HEK293 (cell line): ENCODE results near the gene BRCA2.
"Not testable (repeated sequence)": the region's sequence is repeated elsewhere in the genome, so short reads cannot be mapped to it uniquely, and the experiment has no call there.

ENCODE experiments used
- FEZF1 ChIP-seq: fragments of 450-650 bp; formaldehyde crosslinking; IDR thresholded peaks from 2 replicates; pipeline ENCODE4 v1.5.1; 2016; ENCODE audit warnings: missing biosample characterization, missing genetic modification characterization
- TCF7L2 ChIP-seq: IDR thresholded peaks from 2 replicates; pipeline ENCODE4 v1.6.1; 2011; ENCODE audit warnings: low read depth, mild to moderate bottlenecking, inconsistent platforms, low read length, moderate library complexity, borderline replicate concordance
- ZFHX2 ChIP-seq: fragments of 450-650 bp; formaldehyde crosslinking; conservative IDR thresholded peaks from 2 replicates; pipeline ENCODE4 v1.5.1; 2016; ENCODE audit warnings: missing biosample characterization, missing genetic modification characterization
- ZNF426 ChIP-seq: fragments of 450-650 bp; formaldehyde crosslinking; IDR thresholded peaks from 2 replicates; pipeline ENCODE4 v1.5.1; 2017; ENCODE audit warnings: missing biosample characterization, missing genetic modification characterization, mild to moderate bottlenecking, inconsistent platforms, moderate library complexity
- ZNF549 ChIP-seq: fragments of 450-650 bp; IDR thresholded peaks from 2 replicates; pipeline ENCODE4 v1.5.1; 2018; ENCODE audit warnings: missing biosample characterization, missing genetic modification characterization, mild to moderate bottlenecking, inconsistent platforms, moderate library complexity
- TF ChIP-seq, protein P1 (sequence below): fragments of 450-650 bp; formaldehyde crosslinking; IDR thresholded peaks from 2 replicates; pipeline ENCODE4 v1.5.1; 2016; ENCODE audit warnings: missing biosample characterization, missing genetic modification characterization
- TF ChIP-seq, protein P2 (sequence below): IDR thresholded peaks from 2 replicates; pipeline ENCODE4 v1.6.1; 2011; ENCODE audit warnings: mild to moderate bottlenecking, low read depth, low read length, borderline replicate concordance
- TF ChIP-seq, protein P3 (sequence below): fragments of 450-650 bp; IDR thresholded peaks from 2 replicates; pipeline ENCODE4 v1.5.1; 2018; ENCODE audit warnings: missing biosample characterization, missing genetic modification characterization
- TF ChIP-seq, protein P4 (sequence below): fragments of 450-650 bp; IDR thresholded peaks from 2 replicates; pipeline ENCODE4 v1.5.1; 2018; ENCODE audit warnings: missing biosample characterization, mild to moderate bottlenecking, missing genetic modification characterization

DNA sequence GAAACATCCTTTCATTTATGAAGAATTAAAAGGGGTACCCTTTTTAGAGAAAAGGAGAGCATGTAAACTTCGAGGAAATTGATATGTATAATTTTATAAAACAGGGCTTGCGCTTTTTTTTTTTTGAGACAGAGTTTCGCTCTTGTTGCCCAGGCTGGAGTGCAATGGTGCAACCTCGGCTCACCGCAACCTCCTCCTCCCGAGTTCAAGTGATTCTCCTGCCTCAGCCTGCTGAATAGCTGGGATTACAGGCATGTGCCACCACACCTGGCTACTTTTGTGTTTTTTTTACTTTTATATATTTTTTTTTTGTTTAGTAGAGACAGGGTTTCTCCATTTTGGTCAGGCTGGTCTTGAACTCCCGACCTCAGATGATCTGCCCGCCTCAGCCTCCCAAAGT lies 40.6 kb downstream of the BRCA2 start:
- TF ChIP-seq, protein P1, sequence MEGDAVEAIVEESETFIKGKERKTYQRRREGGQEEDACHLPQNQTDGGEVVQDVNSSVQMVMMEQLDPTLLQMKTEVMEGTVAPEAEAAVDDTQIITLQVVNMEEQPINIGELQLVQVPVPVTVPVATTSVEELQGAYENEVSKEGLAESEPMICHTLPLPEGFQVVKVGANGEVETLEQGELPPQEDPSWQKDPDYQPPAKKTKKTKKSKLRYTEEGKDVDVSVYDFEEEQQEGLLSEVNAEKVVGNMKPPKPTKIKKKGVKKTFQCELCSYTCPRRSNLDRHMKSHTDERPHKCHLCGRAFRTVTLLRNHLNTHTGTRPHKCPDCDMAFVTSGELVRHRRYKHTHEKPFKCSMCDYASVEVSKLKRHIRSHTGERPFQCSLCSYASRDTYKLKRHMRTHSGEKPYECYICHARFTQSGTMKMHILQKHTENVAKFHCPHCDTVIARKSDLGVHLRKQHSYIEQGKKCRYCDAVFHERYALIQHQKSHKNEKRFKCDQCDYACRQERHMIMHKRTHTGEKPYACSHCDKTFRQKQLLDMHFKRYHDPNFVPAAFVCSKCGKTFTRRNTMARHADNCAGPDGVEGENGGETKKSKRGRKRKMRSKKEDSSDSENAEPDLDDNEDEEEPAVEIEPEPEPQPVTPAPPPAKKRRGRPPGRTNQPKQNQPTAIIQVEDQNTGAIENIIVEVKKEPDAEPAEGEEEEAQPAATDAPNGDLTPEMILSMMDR = not testable (repeated sequence)
- TF ChIP-seq ZFHX2 (tag by site-specific recombination); FEZF1; ZNF549; TCF7L2; ZNF426 (tag by site-specific recombination): not testable (repeated sequence)
- TF ChIP-seq, protein P2, sequence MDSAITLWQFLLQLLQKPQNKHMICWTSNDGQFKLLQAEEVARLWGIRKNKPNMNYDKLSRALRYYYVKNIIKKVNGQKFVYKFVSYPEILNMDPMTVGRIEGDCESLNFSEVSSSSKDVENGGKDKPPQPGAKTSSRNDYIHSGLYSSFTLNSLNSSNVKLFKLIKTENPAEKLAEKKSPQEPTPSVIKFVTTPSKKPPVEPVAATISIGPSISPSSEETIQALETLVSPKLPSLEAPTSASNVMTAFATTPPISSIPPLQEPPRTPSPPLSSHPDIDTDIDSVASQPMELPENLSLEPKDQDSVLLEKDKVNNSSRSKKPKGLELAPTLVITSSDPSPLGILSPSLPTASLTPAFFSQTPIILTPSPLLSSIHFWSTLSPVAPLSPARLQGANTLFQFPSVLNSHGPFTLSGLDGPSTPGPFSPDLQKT = not testable (repeated sequence)
- TF ChIP-seq, protein P3, sequence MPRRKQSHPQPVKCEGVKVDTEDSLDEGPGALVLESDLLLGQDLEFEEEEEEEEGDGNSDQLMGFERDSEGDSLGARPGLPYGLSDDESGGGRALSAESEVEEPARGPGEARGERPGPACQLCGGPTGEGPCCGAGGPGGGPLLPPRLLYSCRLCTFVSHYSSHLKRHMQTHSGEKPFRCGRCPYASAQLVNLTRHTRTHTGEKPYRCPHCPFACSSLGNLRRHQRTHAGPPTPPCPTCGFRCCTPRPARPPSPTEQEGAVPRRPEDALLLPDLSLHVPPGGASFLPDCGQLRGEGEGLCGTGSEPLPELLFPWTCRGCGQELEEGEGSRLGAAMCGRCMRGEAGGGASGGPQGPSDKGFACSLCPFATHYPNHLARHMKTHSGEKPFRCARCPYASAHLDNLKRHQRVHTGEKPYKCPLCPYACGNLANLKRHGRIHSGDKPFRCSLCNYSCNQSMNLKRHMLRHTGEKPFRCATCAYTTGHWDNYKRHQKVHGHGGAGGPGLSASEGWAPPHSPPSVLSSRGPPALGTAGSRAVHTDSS = not testable (repeated sequence)
- TF ChIP-seq, protein P4, sequence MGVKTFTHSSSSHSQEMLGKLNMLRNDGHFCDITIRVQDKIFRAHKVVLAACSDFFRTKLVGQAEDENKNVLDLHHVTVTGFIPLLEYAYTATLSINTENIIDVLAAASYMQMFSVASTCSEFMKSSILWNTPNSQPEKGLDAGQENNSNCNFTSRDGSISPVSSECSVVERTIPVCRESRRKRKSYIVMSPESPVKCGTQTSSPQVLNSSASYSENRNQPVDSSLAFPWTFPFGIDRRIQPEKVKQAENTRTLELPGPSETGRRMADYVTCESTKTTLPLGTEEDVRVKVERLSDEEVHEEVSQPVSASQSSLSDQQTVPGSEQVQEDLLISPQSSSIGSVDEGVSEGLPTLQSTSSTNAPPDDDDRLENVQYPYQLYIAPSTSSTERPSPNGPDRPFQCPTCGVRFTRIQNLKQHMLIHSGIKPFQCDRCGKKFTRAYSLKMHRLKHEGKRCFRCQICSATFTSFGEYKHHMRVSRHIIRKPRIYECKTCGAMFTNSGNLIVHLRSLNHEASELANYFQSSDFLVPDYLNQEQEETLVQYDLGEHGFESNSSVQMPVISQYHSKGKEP (tag by site-specific recombination) = not testable (repeated sequence)
